Lung (tissue), 16 donors: ENCODE measurements around the gene RABEP2. TPM values are rescaled to one million over a fixed set of nuclear protein-coding genes. Genes with fewer than 3 reads are reported as not detected.
"Not testable (repeated sequence)": the region's sequence is repeated elsewhere in the genome, so short reads cannot be mapped to it uniquely, and the experiment has no call there.

Experiments
- ATAC-seq: fragments of 200-7000 bp; cut with Tn5 transposase; one replicate; pipeline ENCODE4 v1.9.1; 2020; ENCODE audit warnings: moderate number of reproducible peaks; ENCODE audit not compliant: insufficient read depth, low FRiP score
- DNase-seq, 3 donors: peaks; one replicate each; pipeline ENCODE4 v3.0.0-alpha.2; 2013 to 2017
- H3K27ac ChIP-seq, 2 donors: one replicate each; pipeline ENCODE4 v1.5.1; 2013; ENCODE audit warnings: mild to moderate bottlenecking in 2 of 2, moderate library complexity in 2 of 2, control low read depth in 1 of 2, inconsistent platforms in 1 of 2, low read depth in 1 of 2, low read length in 1 of 2
- H3K27me3 ChIP-seq, 3 donors: one replicate each; pipeline ENCODE4 v1.5.1; 2013; ENCODE audit warnings: low read length in 2 of 3; ENCODE audit not compliant: control insufficient read depth in 3 of 3, insufficient read depth in 3 of 3
- H3K36me3 ChIP-seq, 4 donors: one replicate each; pipeline ENCODE4 v1.5.1; 2013; ENCODE audit warnings: low read length in 4 of 4, mild to moderate bottlenecking in 1 of 4, moderate library complexity in 1 of 4; ENCODE audit not compliant: control insufficient read depth in 4 of 4, insufficient read depth in 4 of 4
- H3K4me1 ChIP-seq, 5 donors: one replicate each; pipeline ENCODE4 v1.5.1; 2013; ENCODE audit warnings: low read length in 5 of 5, mild to moderate bottlenecking in 2 of 5, moderate library complexity in 1 of 5; ENCODE audit not compliant: control insufficient read depth in 5 of 5, insufficient read depth in 5 of 5
- H3K4me3 ChIP-seq: one replicate; pipeline ENCODE4 v1.5.1; 2013; ENCODE audit warnings: mild to moderate bottlenecking, control low read depth, moderate library complexity
- H3K9ac ChIP-seq, 2 donors: one replicate each; pipeline ENCODE4 v1.5.1; 2013; ENCODE audit warnings: low read length in 2 of 2, control low read depth in 1 of 2; ENCODE audit not compliant: insufficient read depth in 1 of 2
- H3K9me3 ChIP-seq, 4 donors: one replicate each; pipeline ENCODE4 v1.5.1; 2013; ENCODE audit warnings: low read length in 3 of 4, mild to moderate bottlenecking in 1 of 4, moderate library complexity in 1 of 4; ENCODE audit not compliant: control insufficient read depth in 4 of 4, insufficient read depth in 3 of 4
- WGBS, 2 donors: extraction: QIAGEN DNeasy Blood & Tissue Kit; methylation state at CpG; one replicate each; pipeline ENCODE4 v1.1.7; 2013; 5-methylcytosine and 5-hydroxymethylcytosine counted together
- long read RNA-seq, 5 donors: transcript quantifications; one replicate each; lab custom pipeline, GENCODE V29; 2026
- polyA plus RNA-seq, 2 donors: library from polyadenylated mRNA; stranded (reverse); fragments of 200-250 nt; gene quantifications; one replicate each; pipeline ENCODE4 v1.2.1, GENCODE V29; 2013
- total RNA-seq, 2 donors: library from RNA; depleted of rRNA in 1 of 2; stranded (reverse); fragments of >200 nt in 1 of 2; gene quantifications; one replicate each; pipeline ENCODE4 v1.2.1, GENCODE V29; 2014 to 2021
- TF ChIP-seq, protein P1 (sequence below): IDR thresholded peaks from 2 replicates; pipeline ENCODE4 v1.5.1; 2012; ENCODE audit warnings: mild to moderate bottlenecking; ENCODE audit errors: control extremely low read depth, extremely low read depth
- donor health status: control.
- donor health status: control.
- donor health status: Bipolar disorder and iron deficiency.
- donor health status: healthy.
- donor health status: DM: yes; HTN: yes; CAD: no.

RABEP2 gene, protein sequence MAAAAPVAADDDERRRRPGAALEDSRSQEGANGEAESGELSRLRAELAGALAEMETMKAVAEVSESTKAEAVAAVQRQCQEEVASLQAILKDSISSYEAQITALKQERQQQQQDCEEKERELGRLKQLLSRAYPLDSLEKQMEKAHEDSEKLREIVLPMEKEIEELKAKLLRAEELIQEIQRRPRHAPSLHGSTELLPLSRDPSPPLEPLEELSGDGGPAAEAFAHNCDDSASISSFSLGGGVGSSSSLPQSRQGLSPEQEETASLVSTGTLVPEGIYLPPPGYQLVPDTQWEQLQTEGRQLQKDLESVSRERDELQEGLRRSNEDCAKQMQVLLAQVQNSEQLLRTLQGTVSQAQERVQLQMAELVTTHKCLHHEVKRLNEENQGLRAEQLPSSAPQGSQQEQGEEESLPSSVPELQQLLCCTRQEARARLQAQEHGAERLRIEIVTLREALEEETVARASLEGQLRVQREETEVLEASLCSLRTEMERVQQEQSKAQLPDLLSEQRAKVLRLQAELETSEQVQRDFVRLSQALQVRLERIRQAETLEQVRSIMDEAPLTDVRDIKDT
- total RNA-seq (10 to 100 TPM; 29.0 to 34.9 TPM), polyA plus RNA-seq (10 to 100 TPM; 20.0 to 28.6 TPM)
- long read RNA-seq, donor 1, partial matches to known transcripts, result 12 of 13 reads
- long read RNA-seq, donor 1, other reads (novel, unspliced or antisense), result 0 of 13 reads
- long read RNA-seq, donor 2, partial matches to known transcripts, result 0 of 2 reads
- long read RNA-seq, donor 2, other reads (novel, unspliced or antisense), result 0 of 2 reads
- long read RNA-seq, donor 3, partial matches to known transcripts, result 0 of 2 reads
- long read RNA-seq, donor 3, other reads (novel, unspliced or antisense), result 0 of 2 reads
- long read RNA-seq, donor 4, result 0 reads
- long read RNA-seq, donor 5, partial matches to known transcripts, result 0 of 2 reads
- long read RNA-seq, donor 5, other reads (novel, unspliced or antisense), result 0 of 2 reads

DNA sequence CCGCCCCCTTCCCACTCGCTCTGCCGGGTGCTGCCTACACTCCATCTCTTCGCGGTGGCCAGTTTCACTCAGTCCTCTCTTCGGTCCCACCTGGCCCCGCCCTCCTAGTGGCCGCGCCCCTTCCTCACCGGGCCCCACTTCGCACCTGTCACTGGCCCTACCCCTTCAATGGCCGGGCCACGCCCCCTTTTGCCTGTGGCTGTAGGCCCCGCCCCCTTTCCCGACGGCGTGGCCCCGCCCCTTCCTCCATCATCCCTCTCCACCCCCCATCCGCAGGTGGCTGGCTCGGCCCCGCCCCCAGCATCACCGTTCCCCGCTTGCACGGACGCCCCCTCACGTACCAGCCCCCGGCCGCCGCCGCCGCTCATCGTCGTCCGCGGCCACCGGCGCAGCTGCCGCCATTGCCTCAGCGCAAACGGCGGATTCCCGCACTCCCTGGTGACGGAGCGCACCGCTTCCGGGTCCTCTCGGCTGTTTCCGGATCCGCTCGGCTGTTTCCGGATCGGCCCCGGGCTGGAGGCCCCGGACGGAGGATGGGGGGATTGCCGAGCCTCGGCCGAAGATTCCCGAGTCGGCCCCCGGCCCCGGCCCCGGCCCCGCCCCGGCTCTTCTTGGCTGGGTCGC is at the start of gene RABEP2:
RABEP2 (minus strand) TSS at position 477 of the 624 bp plus-strand sequence; CDS start at position 402, 75 bp downstream.
- TF ChIP-seq, protein P1, sequence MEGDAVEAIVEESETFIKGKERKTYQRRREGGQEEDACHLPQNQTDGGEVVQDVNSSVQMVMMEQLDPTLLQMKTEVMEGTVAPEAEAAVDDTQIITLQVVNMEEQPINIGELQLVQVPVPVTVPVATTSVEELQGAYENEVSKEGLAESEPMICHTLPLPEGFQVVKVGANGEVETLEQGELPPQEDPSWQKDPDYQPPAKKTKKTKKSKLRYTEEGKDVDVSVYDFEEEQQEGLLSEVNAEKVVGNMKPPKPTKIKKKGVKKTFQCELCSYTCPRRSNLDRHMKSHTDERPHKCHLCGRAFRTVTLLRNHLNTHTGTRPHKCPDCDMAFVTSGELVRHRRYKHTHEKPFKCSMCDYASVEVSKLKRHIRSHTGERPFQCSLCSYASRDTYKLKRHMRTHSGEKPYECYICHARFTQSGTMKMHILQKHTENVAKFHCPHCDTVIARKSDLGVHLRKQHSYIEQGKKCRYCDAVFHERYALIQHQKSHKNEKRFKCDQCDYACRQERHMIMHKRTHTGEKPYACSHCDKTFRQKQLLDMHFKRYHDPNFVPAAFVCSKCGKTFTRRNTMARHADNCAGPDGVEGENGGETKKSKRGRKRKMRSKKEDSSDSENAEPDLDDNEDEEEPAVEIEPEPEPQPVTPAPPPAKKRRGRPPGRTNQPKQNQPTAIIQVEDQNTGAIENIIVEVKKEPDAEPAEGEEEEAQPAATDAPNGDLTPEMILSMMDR, result no peak
- H3K27ac ChIP-seq, result peak within 1 kb of the TSS; percentile 99
- H3K36me3 ChIP-seq, result peaks cover 0 to 3% (median under 1%) of the 10 kb centered on the region in 4 donors
- ATAC-seq, result peak; percentile 92
- no peaks in the 10 kb centered on the region for H3K27me3 ChIP-seq
- WGBS, 2 donors, result 1% methylated on average over 60 to 66 of the region's 66 CpGs
- H3K9me3 ChIP-seq, result no peaks in the 10 kb centered on the region
- peak within 1 kb of the TSS; percentile 85 for H3K4me3 ChIP-seq
- DNase-seq, result peak; percentile 94 to 97 (median 96)
- H3K9ac ChIP-seq, result peak within 1 kb of the TSS; percentile 88 to 94
- H3K4me1 ChIP-seq, result peaks cover 0 to 13% (median 6%) of the 10 kb centered on the region in 5 donors

DNA sequence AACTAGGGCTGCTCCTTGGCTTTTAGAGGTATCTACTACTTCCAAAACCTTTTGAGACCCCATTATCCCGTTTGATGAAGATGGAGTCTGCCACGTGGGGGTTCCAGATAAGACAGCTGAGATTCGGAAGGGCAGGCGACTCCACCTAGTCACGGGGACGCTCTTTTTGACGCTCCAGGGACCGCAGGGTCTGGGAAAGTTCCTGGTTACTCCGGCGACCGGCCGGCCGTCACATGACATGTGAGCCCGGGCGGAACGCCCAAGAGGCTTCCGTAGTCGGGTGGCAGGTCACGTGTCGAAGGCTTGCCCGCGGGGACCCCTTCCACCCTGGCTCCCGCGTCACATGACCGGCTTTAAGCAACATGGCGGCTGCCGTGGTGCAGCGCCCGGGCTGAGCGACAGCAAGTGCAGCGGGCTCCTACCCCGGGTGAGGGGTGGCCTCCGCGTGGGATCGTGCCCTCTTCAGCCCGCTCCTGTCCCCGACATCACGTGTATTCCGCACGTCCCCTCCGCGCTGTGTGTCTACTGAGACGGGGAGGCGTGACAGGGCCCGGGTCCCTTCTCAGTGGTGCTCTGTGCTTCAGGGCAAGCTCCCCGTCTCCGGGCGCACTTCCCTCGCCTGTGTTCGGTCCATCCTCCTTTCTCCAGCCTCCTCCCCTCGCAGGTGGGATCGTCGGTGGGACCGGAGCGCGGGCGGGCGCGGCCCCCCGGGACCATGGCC is 49.6 kb upstream of the RABEP2 start, which contains the start of gene SPNS1:
SPNS1 (plus strand) TSS at position 342 of the 721 bp plus-strand sequence; CDS start at position 716, 374 bp downstream.
- DNase-seq (peak; percentile 97 to 99 (median 97)), ATAC-seq (peak; percentile 91)
- Histone ChIP-seq H3K27ac (peak within 1 kb of the TSS; percentile 67 to 83), H3K27me3 (no peaks in the 10 kb centered on the region), H3K9ac (peak within 1 kb of the TSS; percentile 91 to 94), H3K4me1 (peaks cover 0 to 17% (median 5%) of the 10 kb centered on the region in 5 donors), H3K4me3 (peak within 1 kb of the TSS; percentile 94), H3K9me3 (no peaks in the 10 kb centered on the region), H3K36me3 (peaks cover 0 to 18% (median 9%) of the 10 kb centered on the region in 4 donors)
- 0 to 1% methylated on average over 58 to 60 of the region's 60 CpGs for WGBS, 2 donors
- TF ChIP-seq, protein P1, result no peak

GRCh38 chr16:28974007-28974436 is 49.0 kb upstream of the RABEP2 start:
- TF ChIP-seq, protein P1, result peak; percentile 18
- Histone ChIP-seq H3K4me3 (peak overlapping the region; percentile 94), H3K27me3 (no peaks in the 10 kb centered on the region), H3K27ac (peak overlapping the region; percentile 67 to 78), H3K36me3 (peaks cover 0 to 13% (median 8%) of the 10 kb centered on the region in 4 donors), H3K9me3 (no peaks in the 10 kb centered on the region), H3K4me1 (peaks cover 0 to 17% (median 5%) of the 10 kb centered on the region in 5 donors), H3K9ac (peak overlapping the region; percentile 91 to 94)
- DNase-seq (peak; percentile 61 to 68 (median 63)), ATAC-seq (peak; percentile 25)
- 1% methylated on average over 17 of the region's 17 CpGs for WGBS, 2 donors

DNA sequence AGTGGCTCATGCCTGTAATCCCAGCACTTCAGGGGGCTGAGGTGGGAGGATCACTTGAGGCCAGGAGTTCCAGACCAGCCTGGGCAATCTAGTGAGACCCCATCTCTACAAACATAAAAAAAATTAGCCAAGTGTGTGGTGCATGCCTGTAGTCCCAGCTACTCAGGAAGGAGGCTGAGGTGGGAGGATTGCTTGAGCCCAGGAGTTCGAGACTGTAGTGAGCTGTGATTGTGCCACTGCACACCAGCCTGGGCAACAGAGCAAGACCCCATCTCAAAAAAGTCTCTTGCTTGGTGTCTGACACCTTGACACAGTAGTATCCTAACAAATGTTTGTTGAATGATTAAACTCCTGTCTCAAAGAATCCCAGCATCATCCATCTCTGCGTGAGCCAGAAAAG is 44.7 kb upstream of the RABEP2 start:
- H3K9me3 ChIP-seq, H3K27me3 ChIP-seq, H3K27ac ChIP-seq, H3K9ac ChIP-seq, DNase-seq, H3K4me1 ChIP-seq, H3K4me3 ChIP-seq, ATAC-seq, H3K36me3 ChIP-seq: not testable (repeated sequence)
- WGBS, 2 donors, result 89 to 91% methylated on average over 2 of the region's 2 CpGs
